EL (cell line): ENCODE measurements around the gene DPYSL3.

Source experiments
- DNase-seq: peaks from one replicate; pipeline ENCODE4 v3.0.0-alpha.2; 2016

Gene DPYSL3

GRCh38 chr5:147472664-147473475, 37.0 kb downstream of the DPYSL3 start:
- DNase-seq = no peak

GRCh38 chr5:147467973-147468508, 41.8 kb downstream of the DPYSL3 start:
- DNase-seq = no peak

GRCh38 chr5:147466360-147466980, 43.4 kb downstream of the DPYSL3 start:
- DNase-seq = no peak

GRCh38 chr5:147465747-147466146, 44.1 kb downstream of the DPYSL3 start:
- DNase-seq = no peak

GRCh38 chr5:147464211-147464610, 45.7 kb downstream of the DPYSL3 start:
- peak; percentile 32 for DNase-seq

- peak; percentile 40 for DNase-seq
These were observed 48.0 kb downstream of the DPYSL3 start for GRCh38 chr5:147461915-147462314.

- DNase-seq = no peak
These were observed 49.5 kb downstream of the DPYSL3 start for GRCh38 chr5:147460380-147460779.

GRCh38 chr5:147458581-147458980, 51.3 kb downstream of the DPYSL3 start:
- no peak for DNase-seq

- no peak for DNase-seq
These were observed 53.9 kb downstream of the DPYSL3 start for GRCh38 chr5:147455822-147456450.

GRCh38 chr5:147454996-147455677, 54.7 kb downstream of the DPYSL3 start:
- peak; percentile 39 for DNase-seq

- peak; percentile 88 for DNase-seq
These were observed 55.7 kb downstream of the DPYSL3 start for GRCh38 chr5:147453875-147454814.

GRCh38 chr5:147452165-147452811, 57.6 kb downstream of the DPYSL3 start:
- DNase-seq = no peak

- no peak for DNase-seq
These were observed 58.7 kb downstream of the DPYSL3 start for GRCh38 chr5:147451193-147451592.

- no peak for DNase-seq
These were observed 59.3 kb downstream of the DPYSL3 start for GRCh38 chr5:147450606-147451005.

GRCh38 chr5:147448766-147449165, 61.1 kb downstream of the DPYSL3 start:
- DNase-seq = peak; percentile 14

- DNase-seq = no peak
These were observed 63.3 kb downstream of the DPYSL3 start for GRCh38 chr5:147446523-147446922.

GRCh38 chr5:147445917-147446316, 64.0 kb downstream of the DPYSL3 start:
- DNase-seq = no peak

- DNase-seq = no peak
These were observed 64.8 kb downstream of the DPYSL3 start for GRCh38 chr5:147445090-147445489.

- no peak for DNase-seq
These were observed 67.6 kb downstream of the DPYSL3 start for GRCh38 chr5:147442224-147442623.

- no peak for DNase-seq
These were observed 68.6 kb downstream of the DPYSL3 start for GRCh38 chr5:147441191-147441695.

GRCh38 chr5:147439254-147439653, 70.6 kb downstream of the DPYSL3 start:
- peak; percentile 28 for DNase-seq
